HG03575 (cell line): ENCODE data around the gene SGSM2.
"Not testable (repeated sequence)": the region's sequence is repeated elsewhere in the genome, so short reads cannot be mapped to it uniquely, and the experiment has no call there.

Experiments used
- ATAC-seq: cut with Tn5 transposase; IDR thresholded peaks from one replicate; pipeline ENCODE4 v1.9.1; 2021; ENCODE audit not compliant: unreplicated experiment, insufficient number of reproducible peaks, low FRiP score; ENCODE audit errors: extremely low read depth

The SGSM2 gene

DNA sequence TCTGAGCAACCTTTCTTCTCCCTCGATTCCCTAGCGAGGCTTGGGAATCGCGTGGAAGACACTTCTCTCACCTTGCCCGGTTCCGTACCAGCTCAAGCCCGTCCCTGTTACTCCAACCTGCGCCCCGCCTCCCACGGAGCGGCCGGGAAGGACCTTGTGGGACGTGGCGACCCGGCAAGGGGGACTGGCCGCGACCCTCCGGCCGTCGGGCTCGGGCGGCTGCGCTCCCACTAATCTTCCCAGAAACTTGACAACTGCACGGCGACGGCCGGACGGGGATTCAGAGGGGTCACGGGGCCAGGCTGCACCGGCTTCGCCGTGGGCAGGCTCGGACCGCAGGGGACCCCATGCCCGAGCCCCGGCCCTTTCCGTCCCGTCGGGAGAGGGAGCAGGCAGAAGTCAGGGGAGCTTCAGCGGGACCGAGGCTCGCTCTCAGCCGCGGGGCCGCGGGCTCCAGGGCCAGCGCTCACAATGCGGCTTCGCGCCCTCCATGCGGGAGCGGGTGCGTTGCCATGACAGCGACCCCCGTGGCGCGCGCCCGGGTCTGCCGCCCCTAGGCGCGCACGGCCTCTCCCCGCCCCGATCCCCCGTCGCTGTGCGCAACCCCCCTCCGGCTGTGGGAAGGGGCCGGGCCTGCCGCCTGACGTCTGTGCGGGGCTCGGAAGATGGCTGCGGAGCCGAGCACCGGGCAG is at the start of gene SGSM2:
Gene SGSM2, plus strand, starts transcription at position 650 of the 692 bp plus-strand sequence. CDS start 188 bp downstream, outside the sequence.
- ATAC-seq, result no peak

GRCh38 chr17:2289878-2290478 is 47.3 kb upstream of the SGSM2 start:
- no peak for ATAC-seq

DNA sequence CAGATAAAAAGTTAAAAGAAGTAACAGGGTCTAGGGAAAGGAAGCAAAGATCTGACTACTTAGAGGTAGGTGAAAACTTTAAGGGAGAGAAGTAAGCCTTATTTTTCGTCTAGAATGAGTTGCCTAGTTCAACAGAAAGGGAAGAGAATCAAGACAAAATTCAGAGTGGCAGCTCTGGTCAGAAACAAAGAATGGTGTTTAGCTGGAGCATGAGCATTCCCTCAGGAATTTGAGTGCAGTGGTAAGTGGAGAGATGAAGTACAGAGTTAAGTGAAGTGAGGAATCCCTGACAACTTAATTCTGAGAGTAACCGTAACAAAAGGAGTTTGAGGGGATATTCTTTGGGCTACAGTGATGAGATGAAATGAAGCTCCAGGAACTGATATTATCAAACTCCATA is 45.2 kb upstream of the SGSM2 start:
- ATAC-seq, result no peak

- ATAC-seq, result no peak
Observed at GRCh38 chr17:2295575-2295974, 41.7 kb upstream of the SGSM2 start.

GRCh38 chr17:2297023-2297422 is 40.3 kb upstream of the SGSM2 start:
- no peak for ATAC-seq

DNA sequence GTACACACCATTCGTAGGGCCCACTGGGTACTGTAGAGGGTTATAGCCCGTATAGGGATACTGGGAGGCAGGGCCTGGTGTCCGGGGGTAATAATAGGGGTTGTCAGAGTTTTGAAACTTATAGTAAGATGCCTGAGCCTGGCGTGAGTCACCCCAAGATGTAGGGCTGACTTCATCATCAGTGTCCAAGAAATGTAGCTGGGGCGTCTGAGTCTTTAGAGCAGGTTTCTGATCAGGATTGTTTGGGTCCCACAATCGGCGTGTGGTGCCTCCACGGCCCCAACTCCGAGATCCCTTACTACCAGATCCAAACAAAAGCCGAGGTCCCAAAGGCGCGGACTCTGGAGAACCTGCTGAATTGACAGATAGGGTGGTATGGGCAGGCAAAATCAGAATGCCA is 38.2 kb upstream of the SGSM2 start:
- ATAC-seq, result no peak

DNA sequence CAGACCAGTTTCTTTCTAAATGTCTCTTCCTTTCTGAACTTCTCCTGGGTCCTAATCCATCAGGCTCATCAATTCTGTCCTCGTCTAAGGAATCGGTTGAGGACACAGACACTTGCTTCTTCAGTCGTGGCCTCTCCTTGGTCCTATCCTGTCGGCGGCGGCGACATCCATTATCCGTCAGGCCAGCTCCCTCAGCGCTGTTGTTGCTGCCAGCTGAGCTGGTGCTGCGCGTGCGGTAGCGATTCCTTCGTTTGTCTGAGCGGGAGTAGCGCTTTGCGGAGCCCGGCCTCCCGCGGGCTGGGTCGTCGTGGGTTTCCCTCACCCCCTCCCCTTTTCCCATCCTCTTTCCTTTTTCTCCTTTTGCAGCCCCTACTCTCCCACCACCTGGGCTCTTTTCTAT is 37.5 kb upstream of the SGSM2 start:
- ATAC-seq, result no peak

- no peak for ATAC-seq
Observed at GRCh38 chr17:2302778-2303203, 34.5 kb upstream of the SGSM2 start.

DNA sequence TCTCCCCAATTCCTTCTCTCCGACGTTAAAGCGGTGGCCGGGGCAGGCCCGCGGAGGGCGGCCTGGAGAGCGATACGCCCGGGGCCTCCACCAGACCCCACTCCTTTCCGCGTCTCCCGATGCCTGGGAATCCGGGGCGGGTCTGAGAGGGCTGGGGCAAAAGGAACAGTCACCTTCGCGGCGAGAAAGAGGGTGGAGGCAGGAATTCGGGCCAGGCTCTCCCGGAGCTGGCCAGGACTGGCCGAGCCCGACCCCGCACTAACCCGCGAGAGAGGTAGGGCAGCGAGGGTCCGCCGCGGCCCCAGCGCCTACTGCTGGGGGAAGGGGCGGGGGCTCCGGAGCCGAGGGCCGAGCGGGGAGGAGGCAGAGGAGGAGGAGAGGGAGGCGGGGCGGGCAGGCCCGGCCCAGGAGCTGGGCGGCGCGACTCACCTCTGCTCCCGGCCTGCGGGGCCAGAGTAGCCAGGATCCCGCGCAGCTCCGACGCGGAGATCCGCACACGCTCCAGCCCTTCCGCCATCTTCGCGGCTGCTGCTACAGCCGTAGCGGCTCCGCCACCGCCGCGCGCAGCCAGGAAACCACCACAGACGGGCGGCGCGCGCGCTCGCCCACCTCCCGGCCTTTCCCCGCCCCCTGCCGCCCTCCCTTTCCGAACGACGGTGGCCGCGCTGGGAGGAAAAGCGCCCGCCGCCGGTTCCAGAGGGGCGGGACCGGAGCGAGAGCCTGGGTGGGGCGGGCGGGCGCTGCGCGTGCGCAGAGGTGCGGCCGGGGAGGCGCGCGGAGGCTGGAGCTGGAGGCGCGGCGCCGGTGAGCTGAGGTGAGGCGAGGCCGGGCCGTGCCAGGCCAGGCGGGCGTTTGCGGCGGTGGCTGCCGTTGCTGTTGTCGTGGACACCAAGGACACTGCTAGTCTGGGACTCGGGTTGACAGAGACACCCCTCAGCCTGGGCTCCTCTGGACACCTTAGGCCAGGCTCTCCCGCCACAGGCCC is 33.8 kb upstream of the SGSM2 start, which contains the start of the genes SMG6 and SRR:
Gene SMG6, minus strand, starts transcription at position 582 of the 985 bp plus-strand sequence. Its CDS starts 65 bp downstream, at position 517.
Gene SRR, plus strand, starts transcription at position 747 of the 985 bp plus-strand sequence. CDS start 11,611 bp downstream, outside the sequence.
- ATAC-seq, result peak; percentile 37

- ATAC-seq, result no peak
Observed at GRCh38 chr17:2304931-2305330, 32.4 kb upstream of the SGSM2 start.

- ATAC-seq, result no peak
Observed at GRCh38 chr17:2309338-2310154, 27.8 kb upstream of the SGSM2 start.

DNA sequence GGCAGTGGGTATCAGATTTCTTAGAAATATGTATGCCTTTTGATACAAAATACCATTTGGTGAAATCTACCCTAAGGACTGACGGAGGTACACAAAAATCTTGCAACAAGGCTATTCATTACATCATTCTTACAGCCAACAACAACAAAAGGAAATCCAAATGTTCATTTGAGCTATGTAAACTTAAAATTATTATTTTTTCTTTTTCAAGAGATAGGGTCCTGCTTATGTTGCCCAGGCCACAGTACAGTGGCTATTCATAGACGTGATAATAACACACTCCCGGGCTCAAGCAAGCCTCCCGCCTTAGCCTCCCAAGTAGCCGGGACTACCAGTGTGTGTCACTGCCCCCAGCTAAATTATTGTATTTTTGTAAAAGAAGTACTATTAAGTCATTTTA is 24.6 kb upstream of the SGSM2 start:
- ATAC-seq, result no peak

- ATAC-seq, result not testable (repeated sequence)
Observed at GRCh38 chr17:2316916-2317205, 20.4 kb upstream of the SGSM2 start.

- no peak for ATAC-seq
Observed at GRCh38 chr17:2317796-2318195, 19.5 kb upstream of the SGSM2 start.

GRCh38 chr17:2319051-2319450 is 18.2 kb upstream of the SGSM2 start:
- no peak for ATAC-seq

- ATAC-seq, result no peak
Observed at GRCh38 chr17:2321399-2321798, 15.9 kb upstream of the SGSM2 start.

DNA sequence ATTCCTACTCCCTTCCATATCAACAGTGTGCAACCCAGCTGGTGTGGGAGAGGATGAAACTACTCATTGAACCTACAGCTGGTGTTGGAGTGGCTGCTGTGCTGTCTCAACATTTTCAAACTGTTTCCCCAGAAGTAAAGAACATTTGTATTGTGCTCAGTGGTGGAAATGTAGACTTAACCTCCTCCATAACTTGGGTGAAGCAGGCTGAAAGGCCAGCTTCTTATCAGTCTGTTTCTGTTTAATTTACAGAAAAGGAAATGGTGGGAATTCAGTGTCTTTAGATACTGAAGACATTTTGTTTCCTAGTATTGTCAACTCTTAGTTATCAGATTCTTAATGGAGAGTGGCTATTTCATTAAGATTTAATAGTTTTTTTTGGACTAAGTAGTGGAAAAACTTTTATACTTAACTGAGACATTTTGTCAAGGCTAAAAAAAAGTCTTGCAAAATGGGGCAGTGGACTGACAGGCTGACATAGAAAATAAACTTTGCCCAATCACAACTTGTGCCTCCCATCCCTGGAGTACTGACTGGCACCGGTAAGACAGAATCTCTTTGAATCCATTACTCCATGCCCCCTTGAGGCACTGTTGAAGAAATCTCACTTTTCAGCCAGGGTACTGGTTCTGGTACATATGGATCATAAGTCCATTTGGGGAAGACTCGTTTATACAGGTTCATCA is 13.5 kb upstream of the SGSM2 start:
- ATAC-seq, result no peak

GRCh38 chr17:2331303-2331702 is 6.0 kb upstream of the SGSM2 start:
- ATAC-seq, result no peak
